GM23338 (cell line): Measurements from ENCODE around the gene CADPS. TPM values are rescaled to one million over a fixed set of nuclear protein-coding genes. Genes with fewer than 3 reads are reported as not detected.

Experiments used
- ATAC-seq: fragments of 200-7000 bp; cut with Tn5 transposase; 3 replicates; pipeline ENCODE4 v1.9.1; 2020
- DNase-seq: peaks from one replicate; pipeline ENCODE4 v3.0.0-alpha.2; 2015; ENCODE audit warnings: low spot score
- H2AFZ ChIP-seq: fragments of 200-600 bp; sonication (generic); 2 replicates; pipeline ENCODE4 v1.8.0; 2016; ENCODE audit warnings: antibody characterized with exemption, mild to moderate bottlenecking, moderate library complexity
- H3F3A ChIP-seq: fragments of 200-600 bp; sonication (generic); replicated peaks from 2 replicates; pipeline ENCODE4 v1.8.0; 2017; ENCODE audit warnings: antibody characterized with exemption, mixed run types, low read depth
- H3K27ac ChIP-seq: fragments of 200-600 bp; sonication (generic); 2 replicates; pipeline ENCODE4 v1.6.1; 2016; ENCODE audit warnings: low read depth
- H3K27me3 ChIP-seq: fragments of 200-600 bp; sonication (generic); 2 replicates; pipeline ENCODE4 v1.8.0; 2016; ENCODE audit warnings: mild to moderate bottlenecking, mixed run types, moderate library complexity; ENCODE audit not compliant: insufficient read depth
- H3K36me3 ChIP-seq: fragments of 200-600 bp; sonication (generic); 2 replicates; pipeline ENCODE4 v1.8.0; 2016; ENCODE audit warnings: mild to moderate bottlenecking; ENCODE audit not compliant: insufficient read depth
- H3K4me1 ChIP-seq: fragments of 200-600 bp; sonication (generic); 2 replicates; pipeline ENCODE4 v1.8.0; 2016; ENCODE audit warnings: mild to moderate bottlenecking, moderate library complexity; ENCODE audit not compliant: insufficient read depth
- H3K4me2 ChIP-seq: fragments of 200-600 bp; sonication (generic); 2 replicates; pipeline ENCODE4 v1.7.1; 2017; ENCODE audit warnings: mixed run types
- H3K4me3 ChIP-seq: fragments of 200-600 bp; sonication (generic); 2 replicates; pipeline ENCODE4 v1.6.1; 2016; ENCODE audit warnings: mixed run types
- H3K79me2 ChIP-seq: fragments of 200-600 bp; sonication (generic); replicated peaks from 2 replicates; pipeline ENCODE4 v1.8.0; 2017; ENCODE audit warnings: mild to moderate bottlenecking; ENCODE audit not compliant: insufficient read depth
- H3K9me2 ChIP-seq: fragments of 200-600 bp; sonication (generic); 2 replicates; pipeline ENCODE4 v1.8.0; 2017; ENCODE audit not compliant: insufficient read depth
- H4K20me1 ChIP-seq: fragments of 200-600 bp; sonication (generic); replicated peaks from 2 replicates; pipeline ENCODE4 v1.8.0; 2017; ENCODE audit warnings: mild to moderate bottlenecking; ENCODE audit not compliant: insufficient read depth
- H3K27ac Mint-ChIP-seq: 2 replicates; pipeline ENCODE4 v1.8.0; 2020; ENCODE audit warnings: inconsistent platforms, mild to moderate bottlenecking, moderate library complexity, mixed read lengths
- H3K27me3 Mint-ChIP-seq: 3 replicates; pipeline ENCODE4 v1.8.0; 2022; ENCODE audit warnings: low read depth, mild to moderate bottlenecking, moderate library complexity, mixed read lengths, inconsistent platforms; ENCODE audit not compliant: insufficient read depth, poor library complexity
- H3K36me3 Mint-ChIP-seq: 3 replicates; pipeline ENCODE4 v1.8.0; 2021; ENCODE audit warnings: low read depth, mild to moderate bottlenecking, inconsistent platforms, moderate library complexity, mixed read lengths
- H3K4me1 Mint-ChIP-seq: 3 replicates; pipeline ENCODE4 v1.8.0; 2020; ENCODE audit warnings: mild to moderate bottlenecking, inconsistent platforms, mixed read lengths
- H3K4me3 Mint-ChIP-seq: 3 replicates; pipeline ENCODE4 v1.8.0; 2021; ENCODE audit warnings: moderate library complexity, mild to moderate bottlenecking, inconsistent platforms, mixed read lengths
- H3K9me3 Mint-ChIP-seq: 3 replicates; pipeline ENCODE4 v1.8.0; 2020; ENCODE audit warnings: moderate library complexity, mild to moderate bottlenecking, inconsistent platforms, mixed read lengths
- EZH2 ChIP-seq: fragments of 200-600 bp; sonication (generic); IDR thresholded peaks from one replicate; pipeline ENCODE4 v1.8.0; 2017; ENCODE audit warnings: antibody characterized with exemption, mild to moderate bottlenecking, low read depth; ENCODE audit not compliant: unreplicated experiment
- EZH2phosphoT487 ChIP-seq: fragments of 200-600 bp; sonication (generic); IDR thresholded peaks from one replicate; pipeline ENCODE4 v1.8.1; 2018; ENCODE audit warnings: antibody characterized with exemption; ENCODE audit not compliant: unreplicated experiment
- JUNB ChIP-seq: IDR thresholded peaks from one replicate; pipeline ENCODE4 v1.6.1; 2016; ENCODE audit warnings: antibody characterized with exemption; ENCODE audit not compliant: unreplicated experiment
- NANOG ChIP-seq: IDR thresholded peaks from 2 replicates; pipeline ENCODE4 v1.6.1; 2016; ENCODE audit warnings: antibody characterized with exemption, borderline replicate concordance
- STAT1 ChIP-seq: IDR thresholded peaks from one replicate; pipeline ENCODE4 v1.6.1; 2016; ENCODE audit warnings: antibody characterized with exemption; ENCODE audit not compliant: unreplicated experiment
- ZNF114 ChIP-seq: fragments of 250-450 bp; sonication (Bioruptor Pico); IDR thresholded peaks from 2 replicates; pipeline ENCODE4 v1.5.0; 2020; ENCODE audit warnings: mild to moderate bottlenecking, moderate library complexity
- ZNF331 ChIP-seq: fragments of 250-450 bp; sonication (Bioruptor Pico); IDR thresholded peaks from 2 replicates; pipeline ENCODE4 v1.5.0; 2020; ENCODE audit warnings: low read depth, mild to moderate bottlenecking, moderate library complexity
- polyA plus RNA-seq: library from polyadenylated mRNA; unstranded; fragments of >200 nt; fragmentation: Nextera tagmentation; extraction: Ambion mirVana; gene quantifications from 2 replicates; pipeline ENCODE4 v1.2.1, GENCODE V29; 2016
- total RNA-seq: library from RNA; depleted of rRNA; stranded (reverse); fragments of >200 nt; shearing (Covaris generic); gene quantifications from 2 replicates; pipeline ENCODE4 v1.2.3, GENCODE V29; 2014
- TF ChIP-seq, protein P1 (sequence below), 2 experiments: fragments of 200-600 bp in 1 of 2; sonication (generic) in 1 of 2; conservative IDR thresholded peaks; 2 replicates each; pipeline versions ENCODE4 v1.5.1 to v1.6.1; 2016 to 2017; ENCODE audit warnings: antibody characterized with exemption in 2 of 2, low read depth in 2 of 2, mild to moderate bottlenecking in 2 of 2, moderate library complexity in 1 of 2
- TF ChIP-seq, protein P2 (sequence below): IDR thresholded peaks from one replicate; pipeline ENCODE4 v1.6.1; 2018; ENCODE audit warnings: antibody characterized with exemption; ENCODE audit not compliant: unreplicated experiment
- TF ChIP-seq, protein P3 (sequence below): fragments of 250-450 bp; sonication (Bioruptor Pico); IDR thresholded peaks from 2 replicates; pipeline ENCODE4 v1.5.0; 2020; ENCODE audit warnings: mild to moderate bottlenecking, moderate library complexity

CADPS gene
- total and polyA plus RNA-seq, 2 experiments from 2014 or later = 14.7 to 22.0 TPM

DNA sequence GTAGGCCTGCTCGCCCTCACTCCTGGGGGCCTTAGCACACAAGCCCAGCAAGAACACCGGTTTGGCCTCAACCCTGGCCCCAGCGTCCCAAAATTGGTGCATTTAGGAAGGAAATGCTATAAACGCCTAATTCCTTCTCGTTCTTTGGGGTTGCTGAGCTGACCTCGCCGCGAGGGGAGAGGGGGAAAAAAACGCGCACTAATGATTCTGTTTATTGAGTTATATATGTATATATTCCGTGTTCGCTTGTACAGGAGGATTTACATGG, 505.8 kb downstream of the CADPS start (continued):
- TF ChIP-seq, protein P1, sequence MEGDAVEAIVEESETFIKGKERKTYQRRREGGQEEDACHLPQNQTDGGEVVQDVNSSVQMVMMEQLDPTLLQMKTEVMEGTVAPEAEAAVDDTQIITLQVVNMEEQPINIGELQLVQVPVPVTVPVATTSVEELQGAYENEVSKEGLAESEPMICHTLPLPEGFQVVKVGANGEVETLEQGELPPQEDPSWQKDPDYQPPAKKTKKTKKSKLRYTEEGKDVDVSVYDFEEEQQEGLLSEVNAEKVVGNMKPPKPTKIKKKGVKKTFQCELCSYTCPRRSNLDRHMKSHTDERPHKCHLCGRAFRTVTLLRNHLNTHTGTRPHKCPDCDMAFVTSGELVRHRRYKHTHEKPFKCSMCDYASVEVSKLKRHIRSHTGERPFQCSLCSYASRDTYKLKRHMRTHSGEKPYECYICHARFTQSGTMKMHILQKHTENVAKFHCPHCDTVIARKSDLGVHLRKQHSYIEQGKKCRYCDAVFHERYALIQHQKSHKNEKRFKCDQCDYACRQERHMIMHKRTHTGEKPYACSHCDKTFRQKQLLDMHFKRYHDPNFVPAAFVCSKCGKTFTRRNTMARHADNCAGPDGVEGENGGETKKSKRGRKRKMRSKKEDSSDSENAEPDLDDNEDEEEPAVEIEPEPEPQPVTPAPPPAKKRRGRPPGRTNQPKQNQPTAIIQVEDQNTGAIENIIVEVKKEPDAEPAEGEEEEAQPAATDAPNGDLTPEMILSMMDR (conservative IDR thresholded peaks at IDR 0.05; ENCODE audit: low read depth in 2 of 2) = no peak
- TF ChIP-seq EZH2 = peak; percentile 62
- no peak for TF ChIP-seq JUNB
- TF ChIP-seq EZH2phosphoT487 = peak; percentile 56
- TF ChIP-seq ZNF331 (CRISPR knock-in tag) = no peak
- no peak for TF ChIP-seq STAT1
- TF ChIP-seq, protein P2, sequence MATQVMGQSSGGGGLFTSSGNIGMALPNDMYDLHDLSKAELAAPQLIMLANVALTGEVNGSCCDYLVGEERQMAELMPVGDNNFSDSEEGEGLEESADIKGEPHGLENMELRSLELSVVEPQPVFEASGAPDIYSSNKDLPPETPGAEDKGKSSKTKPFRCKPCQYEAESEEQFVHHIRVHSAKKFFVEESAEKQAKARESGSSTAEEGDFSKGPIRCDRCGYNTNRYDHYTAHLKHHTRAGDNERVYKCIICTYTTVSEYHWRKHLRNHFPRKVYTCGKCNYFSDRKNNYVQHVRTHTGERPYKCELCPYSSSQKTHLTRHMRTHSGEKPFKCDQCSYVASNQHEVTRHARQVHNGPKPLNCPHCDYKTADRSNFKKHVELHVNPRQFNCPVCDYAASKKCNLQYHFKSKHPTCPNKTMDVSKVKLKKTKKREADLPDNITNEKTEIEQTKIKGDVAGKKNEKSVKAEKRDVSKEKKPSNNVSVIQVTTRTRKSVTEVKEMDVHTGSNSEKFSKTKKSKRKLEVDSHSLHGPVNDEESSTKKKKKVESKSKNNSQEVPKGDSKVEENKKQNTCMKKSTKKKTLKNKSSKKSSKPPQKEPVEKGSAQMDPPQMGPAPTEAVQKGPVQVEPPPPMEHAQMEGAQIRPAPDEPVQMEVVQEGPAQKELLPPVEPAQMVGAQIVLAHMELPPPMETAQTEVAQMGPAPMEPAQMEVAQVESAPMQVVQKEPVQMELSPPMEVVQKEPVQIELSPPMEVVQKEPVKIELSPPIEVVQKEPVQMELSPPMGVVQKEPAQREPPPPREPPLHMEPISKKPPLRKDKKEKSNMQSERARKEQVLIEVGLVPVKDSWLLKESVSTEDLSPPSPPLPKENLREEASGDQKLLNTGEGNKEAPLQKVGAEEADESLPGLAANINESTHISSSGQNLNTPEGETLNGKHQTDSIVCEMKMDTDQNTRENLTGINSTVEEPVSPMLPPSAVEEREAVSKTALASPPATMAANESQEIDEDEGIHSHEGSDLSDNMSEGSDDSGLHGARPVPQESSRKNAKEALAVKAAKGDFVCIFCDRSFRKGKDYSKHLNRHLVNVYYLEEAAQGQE = no peak

DNA sequence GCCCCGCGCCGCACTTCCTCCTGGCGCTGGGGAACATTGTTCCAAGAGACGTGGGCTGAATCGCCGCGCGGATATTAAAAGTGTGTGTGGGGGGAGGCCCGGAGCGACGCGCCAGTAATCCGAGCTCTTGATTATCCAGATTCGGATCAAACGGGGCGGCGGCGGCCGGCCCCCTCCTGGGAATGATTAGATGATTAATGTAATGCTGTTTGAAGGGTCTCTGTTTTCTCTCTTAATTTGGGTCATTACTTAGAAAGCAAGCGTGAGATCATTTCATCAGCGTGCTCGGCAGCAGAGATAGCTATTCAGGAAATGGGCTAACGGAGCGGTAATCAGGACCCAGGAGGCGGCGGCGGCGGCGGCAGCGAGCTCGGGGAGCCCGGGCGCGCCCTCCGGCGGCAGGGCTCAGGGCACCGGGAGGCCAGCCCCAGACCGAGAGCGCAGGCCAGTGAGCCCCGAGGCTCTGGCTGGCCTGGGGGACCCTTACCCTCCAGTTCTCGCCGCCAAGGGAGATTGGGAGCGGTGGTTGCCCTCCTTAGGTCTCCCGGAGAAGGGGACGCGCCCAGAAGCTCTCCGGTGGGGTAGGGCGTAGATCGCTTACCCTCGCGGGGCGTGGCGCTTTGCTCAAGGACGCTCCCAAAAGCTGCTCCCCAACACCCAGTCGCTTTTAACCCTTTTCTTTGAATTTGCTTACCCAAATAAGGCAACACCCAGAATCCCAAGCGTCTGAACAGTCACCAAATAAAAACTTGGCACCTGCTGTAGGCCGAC, 506.3 kb downstream of the CADPS start:
- H3K4me3 ChIP-seq = peak overlapping the region; percentile 63
- no peaks in the 10 kb centered on the region for H3K9me2 ChIP-seq
- H2AFZ ChIP-seq = peak overlapping the region; percentile 94
- H3K27me3 Mint-ChIP-seq = peaks cover 99% of the 10 kb centered on the region
- H3K36me3 ChIP-seq = no peaks in the 10 kb centered on the region
- H3K27ac Mint-ChIP-seq = no peak overlapping the region
- H3K9me3 Mint-ChIP-seq = no peaks in the 10 kb centered on the region; the same call in 2 of the 3 replicates
- no peaks in the 10 kb centered on the region for H4K20me1 ChIP-seq
- H3K4me3 Mint-ChIP-seq = peak overlapping the region; percentile 74
- ATAC-seq (peak; percentile 43), DNase-seq (peak; percentile 82)
- peaks cover 100% of the 10 kb centered on the region for H3K27me3 ChIP-seq
- H3K4me2 ChIP-seq = peak overlapping the region; percentile 80
- TF ChIP-seq NANOG (no peak), JUNB (no peak), ZNF114 (no peak), EZH2phosphoT487 (no peak), EZH2 (peak; percentile 69)
- TF ChIP-seq, protein P1 (conservative IDR thresholded peaks at IDR 0.05; ENCODE audit: low read depth in 2 of 2) = peak; percentile 67 to 71
- TF ChIP-seq, protein P3, sequence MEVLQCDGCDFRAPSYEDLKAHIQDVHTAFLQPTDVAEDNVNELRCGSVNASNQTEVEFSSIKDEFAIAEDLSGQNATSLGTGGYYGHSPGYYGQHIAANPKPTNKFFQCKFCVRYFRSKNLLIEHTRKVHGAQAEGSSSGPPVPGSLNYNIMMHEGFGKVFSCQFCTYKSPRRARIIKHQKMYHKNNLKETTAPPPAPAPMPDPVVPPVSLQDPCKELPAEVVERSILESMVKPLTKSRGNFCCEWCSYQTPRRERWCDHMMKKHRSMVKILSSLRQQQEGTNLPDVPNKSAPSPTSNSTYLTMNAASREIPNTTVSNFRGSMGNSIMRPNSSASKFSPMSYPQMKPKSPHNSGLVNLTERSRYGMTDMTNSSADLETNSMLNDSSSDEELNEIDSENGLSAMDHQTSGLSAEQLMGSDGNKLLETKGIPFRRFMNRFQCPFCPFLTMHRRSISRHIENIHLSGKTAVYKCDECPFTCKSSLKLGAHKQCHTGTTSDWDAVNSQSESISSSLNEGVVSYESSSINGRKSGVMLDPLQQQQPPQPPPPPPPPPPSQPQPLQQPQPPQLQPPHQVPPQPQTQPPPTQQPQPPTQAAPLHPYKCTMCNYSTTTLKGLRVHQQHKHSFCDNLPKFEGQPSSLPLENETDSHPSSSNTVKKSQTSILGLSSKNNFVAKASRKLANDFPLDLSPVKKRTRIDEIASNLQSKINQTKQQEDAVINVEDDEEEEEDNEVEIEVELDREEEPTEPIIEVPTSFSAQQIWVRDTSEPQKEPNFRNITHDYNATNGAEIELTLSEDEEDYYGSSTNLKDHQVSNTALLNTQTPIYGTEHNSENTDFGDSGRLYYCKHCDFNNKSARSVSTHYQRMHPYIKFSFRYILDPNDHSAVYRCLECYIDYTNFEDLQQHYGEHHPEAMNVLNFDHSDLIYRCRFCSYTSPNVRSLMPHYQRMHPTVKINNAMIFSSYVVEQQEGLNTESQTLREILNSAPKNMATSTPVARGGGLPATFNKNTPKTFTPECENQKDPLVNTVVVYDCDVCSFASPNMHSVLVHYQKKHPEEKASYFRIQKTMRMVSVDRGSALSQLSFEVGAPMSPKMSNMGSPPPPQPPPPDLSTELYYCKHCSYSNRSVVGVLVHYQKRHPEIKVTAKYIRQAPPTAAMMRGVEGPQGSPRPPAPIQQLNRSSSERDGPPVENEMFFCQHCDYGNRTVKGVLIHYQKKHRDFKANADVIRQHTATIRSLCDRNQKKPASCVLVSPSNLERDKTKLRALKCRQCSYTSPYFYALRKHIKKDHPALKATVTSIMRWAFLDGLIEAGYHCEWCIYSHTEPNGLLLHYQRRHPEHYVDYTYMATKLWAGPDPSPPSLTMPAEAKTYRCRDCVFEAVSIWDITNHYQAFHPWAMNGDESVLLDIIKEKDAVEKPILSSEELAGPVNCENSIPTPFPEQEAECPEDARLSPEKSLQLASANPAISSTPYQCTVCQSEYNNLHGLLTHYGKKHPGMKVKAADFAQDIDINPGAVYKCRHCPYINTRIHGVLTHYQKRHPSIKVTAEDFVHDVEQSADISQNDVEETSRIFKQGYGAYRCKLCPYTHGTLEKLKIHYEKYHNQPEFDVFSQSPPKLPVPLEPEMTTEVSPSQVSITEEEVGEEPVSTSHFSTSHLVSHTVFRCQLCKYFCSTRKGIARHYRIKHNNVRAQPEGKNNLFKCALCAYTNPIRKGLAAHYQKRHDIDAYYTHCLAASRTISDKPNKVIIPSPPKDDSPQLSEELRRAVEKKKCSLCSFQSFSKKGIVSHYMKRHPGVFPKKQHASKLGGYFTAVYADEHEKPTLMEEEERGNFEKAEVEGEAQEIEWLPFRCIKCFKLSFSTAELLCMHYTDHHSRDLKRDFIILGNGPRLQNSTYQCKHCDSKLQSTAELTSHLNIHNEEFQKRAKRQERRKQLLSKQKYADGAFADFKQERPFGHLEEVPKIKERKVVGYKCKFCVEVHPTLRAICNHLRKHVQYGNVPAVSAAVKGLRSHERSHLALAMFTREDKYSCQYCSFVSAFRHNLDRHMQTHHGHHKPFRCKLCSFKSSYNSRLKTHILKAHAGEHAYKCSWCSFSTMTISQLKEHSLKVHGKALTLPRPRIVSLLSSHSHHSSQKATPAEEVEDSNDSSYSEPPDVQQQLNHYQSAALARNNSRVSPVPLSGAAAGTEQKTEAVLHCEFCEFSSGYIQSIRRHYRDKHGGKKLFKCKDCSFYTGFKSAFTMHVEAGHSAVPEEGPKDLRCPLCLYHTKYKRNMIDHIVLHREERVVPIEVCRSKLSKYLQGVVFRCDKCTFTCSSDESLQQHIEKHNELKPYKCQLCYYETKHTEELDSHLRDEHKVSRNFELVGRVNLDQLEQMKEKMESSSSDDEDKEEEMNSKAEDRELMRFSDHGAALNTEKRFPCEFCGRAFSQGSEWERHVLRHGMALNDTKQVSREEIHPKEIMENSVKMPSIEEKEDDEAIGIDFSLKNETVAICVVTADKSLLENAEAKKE (CRISPR knock-in tag) = no peak
- no peaks in the 10 kb centered on the region for H3K36me3 Mint-ChIP-seq
- no peak overlapping the region for H3K27ac ChIP-seq
- H3K4me1 Mint-ChIP-seq = peaks cover 70% of the 10 kb centered on the region
- H3F3A ChIP-seq = peaks cover 28% of the 10 kb centered on the region
- H3K79me2 ChIP-seq = no peaks in the 10 kb centered on the region
- H3K4me1 ChIP-seq = peaks cover 76% of the 10 kb centered on the region
